Sigmoid colon (tissue), 3 donors: ENCODE results near the gene CYLC2.

Experiments
- CTCF ChIP-seq, 4 experiments: fragments of 450-650 bp in 3 of 4; fragments of 200-600 bp in 1 of 4; IDR thresholded peaks; one replicate each; pipeline ENCODE4 v1.5.1; 2016 to 2019; ENCODE audit warnings: antibody characterized with exemption in 4 of 4, mild to moderate bottlenecking in 3 of 4, moderate library complexity in 2 of 4
- POLR2A ChIP-seq, 2 donors: fragments of 450-650 bp; IDR thresholded peaks; one replicate each; pipeline ENCODE4 v1.6.1; 2016; ENCODE audit warnings: antibody characterized with exemption in 2 of 2, mild to moderate bottlenecking in 2 of 2, moderate library complexity in 2 of 2

GRCh38 chr9:102972780-102973179 is 22.4 kb upstream of the CYLC2 start:
- TF ChIP-seq CTCF (IDR thresholded peaks at IDR 0.05) = no peak
- TF ChIP-seq POLR2A (IDR thresholded peaks at IDR 0.05) = no peak
